ENCODE data around the gene UNC5B. TPM values are rescaled to one million over a fixed set of nuclear protein-coding genes. Genes with fewer than 3 reads are reported as not detected.

The UNC5B gene
- total RNA-seq, 1 experiment from 2014 or later, result 22.0 TPM

DNA sequence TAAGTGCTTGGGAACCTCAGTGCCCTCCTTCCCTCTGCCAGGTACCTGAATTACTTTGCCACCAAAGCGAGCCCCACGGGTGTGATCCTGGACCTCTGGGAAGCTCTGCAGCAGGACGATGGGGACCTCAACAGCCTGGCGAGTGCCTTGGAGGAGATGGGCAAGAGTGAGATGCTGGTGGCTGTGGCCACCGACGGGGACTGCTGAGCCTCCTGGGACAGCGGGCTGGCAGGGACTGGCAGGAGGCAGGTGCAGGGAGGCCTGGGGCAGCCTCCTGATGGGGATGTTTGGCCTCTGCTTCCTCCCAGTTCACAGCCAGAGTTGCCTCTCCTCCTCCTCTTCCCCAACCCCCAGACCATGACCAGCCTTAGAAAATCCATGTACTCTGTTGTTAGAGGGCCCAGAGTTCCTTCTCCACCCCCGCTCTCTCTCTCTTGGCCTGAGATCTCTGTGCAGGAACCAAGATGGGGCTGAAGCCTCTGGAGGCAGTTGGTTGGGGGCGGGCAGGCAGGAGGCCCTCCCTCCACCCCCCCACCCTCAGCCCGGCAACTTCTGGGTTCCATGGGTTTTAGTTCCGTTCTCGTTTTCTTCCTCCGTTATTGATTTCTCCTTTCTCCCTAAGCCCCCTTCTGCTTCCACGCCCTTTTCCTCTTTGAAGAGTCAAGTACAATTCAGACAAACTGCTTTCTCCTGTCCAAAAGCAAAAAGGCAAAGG is 86.9 kb downstream of the UNC5B start:
- Histone ChIP-seq H3K9me3 (ENCODE audit: control insufficient read depth in 1 of 2, insufficient read depth in 1 of 2, low read depth in 1 of 2, low read length in 2 of 2) (no peaks in the 10 kb centered on the region), H3K9me2 (ENCODE audit: insufficient read depth) (no peaks in the 10 kb centered on the region), H3K9ac (ENCODE audit: low read length) (no peak overlapping the region), H4K20me1 (ENCODE audit: insufficient read depth) (no peaks in the 10 kb centered on the region), H3K36me3 (ENCODE audit: control insufficient read depth in 1 of 2, insufficient read depth in 2 of 2, low read length in 2 of 2) (peaks cover 0 to 6% of the 10 kb centered on the region in 2 experiments; a peak in 1 of 4 replicates), H3K27me3 (ENCODE audit: insufficient read depth, low read length) (no peaks in the 10 kb centered on the region), H3K27ac (ENCODE audit: low read depth, low read length) (no peak overlapping the region), H3K79me2 (ENCODE audit: insufficient read depth, low read length) (no peaks in the 10 kb centered on the region), H2AFZ (ENCODE audit: low read depth, low read length, poor library complexity, severe bottlenecking) (no peak overlapping the region), H3K4me3 (replicated peaks in 1 of 2; ENCODE audit: low read depth in 1 of 2, low read length in 2 of 2) (no peak overlapping the region), H3K4me1 (ENCODE audit: control insufficient read depth in 1 of 2, insufficient read depth in 2 of 2, low read length in 2 of 2) (no peaks in the 10 kb centered on the region), H3K4me2 (ENCODE audit: low read length) (no peak overlapping the region)
- intact Hi-C loops (cut with micrococcal nuclease), result no loop called here
- no peak for TF ChIP-seq EZH2 (IDR thresholded peaks at IDR 0.05)
- TF ChIP-seq, protein P1, sequence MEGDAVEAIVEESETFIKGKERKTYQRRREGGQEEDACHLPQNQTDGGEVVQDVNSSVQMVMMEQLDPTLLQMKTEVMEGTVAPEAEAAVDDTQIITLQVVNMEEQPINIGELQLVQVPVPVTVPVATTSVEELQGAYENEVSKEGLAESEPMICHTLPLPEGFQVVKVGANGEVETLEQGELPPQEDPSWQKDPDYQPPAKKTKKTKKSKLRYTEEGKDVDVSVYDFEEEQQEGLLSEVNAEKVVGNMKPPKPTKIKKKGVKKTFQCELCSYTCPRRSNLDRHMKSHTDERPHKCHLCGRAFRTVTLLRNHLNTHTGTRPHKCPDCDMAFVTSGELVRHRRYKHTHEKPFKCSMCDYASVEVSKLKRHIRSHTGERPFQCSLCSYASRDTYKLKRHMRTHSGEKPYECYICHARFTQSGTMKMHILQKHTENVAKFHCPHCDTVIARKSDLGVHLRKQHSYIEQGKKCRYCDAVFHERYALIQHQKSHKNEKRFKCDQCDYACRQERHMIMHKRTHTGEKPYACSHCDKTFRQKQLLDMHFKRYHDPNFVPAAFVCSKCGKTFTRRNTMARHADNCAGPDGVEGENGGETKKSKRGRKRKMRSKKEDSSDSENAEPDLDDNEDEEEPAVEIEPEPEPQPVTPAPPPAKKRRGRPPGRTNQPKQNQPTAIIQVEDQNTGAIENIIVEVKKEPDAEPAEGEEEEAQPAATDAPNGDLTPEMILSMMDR (IDR thresholded peaks at IDR 0.05 in 2 of 3, conservative IDR thresholded peaks at IDR 0.05 in 1 of 3; ENCODE audit: borderline replicate concordance in 1 of 3, insufficient read depth in 1 of 3, low read depth in 2 of 3, low read length in 2 of 3), result no peak
- TF ChIP-seq YY1 (IDR thresholded peaks at IDR 0.05; ENCODE audit: extremely low read depth, insufficient replicate concordance, low read depth, low read length), result no peak
- TF ChIP-seq POLR2A (IDR thresholded peaks at IDR 0.05; ENCODE audit: borderline replicate concordance, extremely low read depth, insufficient read depth, insufficient read length), result no peak
- TF ChIP-seq ELF1 (IDR thresholded peaks at IDR 0.05; ENCODE audit: borderline replicate concordance, low read depth), result no peak
- no peak for TF ChIP-seq POLR2AphosphoS5 (IDR thresholded peaks at IDR 0.05; ENCODE audit: low read depth, low read length)
- TF ChIP-seq, protein P2, sequence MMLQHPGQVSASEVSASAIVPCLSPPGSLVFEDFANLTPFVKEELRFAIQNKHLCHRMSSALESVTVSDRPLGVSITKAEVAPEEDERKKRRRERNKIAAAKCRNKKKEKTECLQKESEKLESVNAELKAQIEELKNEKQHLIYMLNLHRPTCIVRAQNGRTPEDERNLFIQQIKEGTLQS (IDR thresholded peaks at IDR 0.05), result no peak
- no peak for TF ChIP-seq TCF7L2 (IDR thresholded peaks at IDR 0.05; ENCODE audit: borderline replicate concordance, extremely low read depth, insufficient read depth, insufficient read length)
- TF ChIP-seq, protein P3, sequence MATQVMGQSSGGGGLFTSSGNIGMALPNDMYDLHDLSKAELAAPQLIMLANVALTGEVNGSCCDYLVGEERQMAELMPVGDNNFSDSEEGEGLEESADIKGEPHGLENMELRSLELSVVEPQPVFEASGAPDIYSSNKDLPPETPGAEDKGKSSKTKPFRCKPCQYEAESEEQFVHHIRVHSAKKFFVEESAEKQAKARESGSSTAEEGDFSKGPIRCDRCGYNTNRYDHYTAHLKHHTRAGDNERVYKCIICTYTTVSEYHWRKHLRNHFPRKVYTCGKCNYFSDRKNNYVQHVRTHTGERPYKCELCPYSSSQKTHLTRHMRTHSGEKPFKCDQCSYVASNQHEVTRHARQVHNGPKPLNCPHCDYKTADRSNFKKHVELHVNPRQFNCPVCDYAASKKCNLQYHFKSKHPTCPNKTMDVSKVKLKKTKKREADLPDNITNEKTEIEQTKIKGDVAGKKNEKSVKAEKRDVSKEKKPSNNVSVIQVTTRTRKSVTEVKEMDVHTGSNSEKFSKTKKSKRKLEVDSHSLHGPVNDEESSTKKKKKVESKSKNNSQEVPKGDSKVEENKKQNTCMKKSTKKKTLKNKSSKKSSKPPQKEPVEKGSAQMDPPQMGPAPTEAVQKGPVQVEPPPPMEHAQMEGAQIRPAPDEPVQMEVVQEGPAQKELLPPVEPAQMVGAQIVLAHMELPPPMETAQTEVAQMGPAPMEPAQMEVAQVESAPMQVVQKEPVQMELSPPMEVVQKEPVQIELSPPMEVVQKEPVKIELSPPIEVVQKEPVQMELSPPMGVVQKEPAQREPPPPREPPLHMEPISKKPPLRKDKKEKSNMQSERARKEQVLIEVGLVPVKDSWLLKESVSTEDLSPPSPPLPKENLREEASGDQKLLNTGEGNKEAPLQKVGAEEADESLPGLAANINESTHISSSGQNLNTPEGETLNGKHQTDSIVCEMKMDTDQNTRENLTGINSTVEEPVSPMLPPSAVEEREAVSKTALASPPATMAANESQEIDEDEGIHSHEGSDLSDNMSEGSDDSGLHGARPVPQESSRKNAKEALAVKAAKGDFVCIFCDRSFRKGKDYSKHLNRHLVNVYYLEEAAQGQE (IDR thresholded peaks at IDR 0.05; ENCODE audit: low read depth), result no peak
- TF ChIP-seq, protein P4, sequence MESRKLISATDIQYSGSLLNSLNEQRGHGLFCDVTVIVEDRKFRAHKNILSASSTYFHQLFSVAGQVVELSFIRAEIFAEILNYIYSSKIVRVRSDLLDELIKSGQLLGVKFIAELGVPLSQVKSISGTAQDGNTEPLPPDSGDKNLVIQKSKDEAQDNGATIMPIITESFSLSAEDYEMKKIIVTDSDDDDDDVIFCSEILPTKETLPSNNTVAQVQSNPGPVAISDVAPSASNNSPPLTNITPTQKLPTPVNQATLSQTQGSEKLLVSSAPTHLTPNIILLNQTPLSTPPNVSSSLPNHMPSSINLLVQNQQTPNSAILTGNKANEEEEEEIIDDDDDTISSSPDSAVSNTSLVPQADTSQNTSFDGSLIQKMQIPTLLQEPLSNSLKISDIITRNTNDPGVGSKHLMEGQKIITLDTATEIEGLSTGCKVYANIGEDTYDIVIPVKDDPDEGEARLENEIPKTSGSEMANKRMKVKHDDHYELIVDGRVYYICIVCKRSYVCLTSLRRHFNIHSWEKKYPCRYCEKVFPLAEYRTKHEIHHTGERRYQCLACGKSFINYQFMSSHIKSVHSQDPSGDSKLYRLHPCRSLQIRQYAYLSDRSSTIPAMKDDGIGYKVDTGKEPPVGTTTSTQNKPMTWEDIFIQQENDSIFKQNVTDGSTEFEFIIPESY (IDR thresholded peaks at IDR 0.05; ENCODE audit: extremely low read depth, insufficient replicate concordance, low read length), result no peak
- TF ChIP-seq SIN3A (IDR thresholded peaks at IDR 0.05; ENCODE audit: low read depth), result no peak
- no peak for TF ChIP-seq JUND (IDR thresholded peaks at IDR 0.05)
- TF ChIP-seq, protein P5, sequence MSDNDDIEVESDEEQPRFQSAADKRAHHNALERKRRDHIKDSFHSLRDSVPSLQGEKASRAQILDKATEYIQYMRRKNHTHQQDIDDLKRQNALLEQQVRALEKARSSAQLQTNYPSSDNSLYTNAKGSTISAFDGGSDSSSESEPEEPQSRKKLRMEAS (IDR thresholded peaks at IDR 0.05), result no peak
- TF ChIP-seq FOSL1 (IDR thresholded peaks at IDR 0.05; ENCODE audit: low read depth), result no peak
- POLR2A ChIA-PET, result no interaction called here
- no peak for DNase-seq (ENCODE audit: low read depth, low spot score)
- RAD21 ChIA-PET (ENCODE audit: low non-redundant PET in 1 of 2, low total read pairs in 2 of 2, uncharacterized antibody in 2 of 2, unreplicated experiment in 2 of 2), result no interaction called here
- CTCF ChIA-PET, result no interaction called here
- BruUV-seq (replicated peaks), result no TSS peak
- ATAC-seq, result no peak

Measured in HCT116 (cell line).